H1 (cell line): ENCODE measurements around the gene PEX14. TPM values are rescaled to one million over a fixed set of nuclear protein-coding genes. Genes with fewer than 3 reads are reported as not detected.

Experiments used
- KDM1A ChIP-seq: fragments of 200-600, 300-600 bp; sonication (generic); IDR thresholded peaks from 2 replicates; pipeline ENCODE4 v1.7.1; 2016; ENCODE audit warnings: mild to moderate bottlenecking, low read length, borderline replicate concordance
- polyA plus RNA-seq, 7 experiments: library from polyadenylated mRNA; depleted of rRNA in 3 of 7; stranded (reverse) in 5 of 7; unstranded in 2 of 7; fragments of >200 nt in 5 of 7; fragments of 200-250 nt in 2 of 7; gene quantifications; 1 replicate in 5 of 7; 2 replicates in 1 of 7; 4 replicates in 1 of 7; pipeline versions ENCODE4 v1.2.1 to v1.2.3, GENCODE V29; 2011 to 2013; ENCODE audit warnings: missing spikeins in 2 of 7, mixed read lengths in 2 of 7
- total RNA-seq: library from RNA; stranded (reverse); fragmentation: NEBNext Ultra II Directional; extraction: Animal tissue kit (Norgen Biotek cat#: 25700); gene quantifications from 2 replicates; pipeline ENCODE4 v1.2.1, GENCODE V29; 2021
- TF ChIP-seq, protein P1 (sequence below): IDR thresholded peaks from 2 replicates; pipeline ENCODE4 v1.6.1; 2011; ENCODE audit warnings: low read length, improper control_type of control experiment

PEX14 gene
- total and polyA plus RNA-seq, 2 of the 8 experiments (the other 6 are each of a cell fraction or from before 2014, with no cell fraction given) = 13.0 to 19.8 TPM

DNA sequence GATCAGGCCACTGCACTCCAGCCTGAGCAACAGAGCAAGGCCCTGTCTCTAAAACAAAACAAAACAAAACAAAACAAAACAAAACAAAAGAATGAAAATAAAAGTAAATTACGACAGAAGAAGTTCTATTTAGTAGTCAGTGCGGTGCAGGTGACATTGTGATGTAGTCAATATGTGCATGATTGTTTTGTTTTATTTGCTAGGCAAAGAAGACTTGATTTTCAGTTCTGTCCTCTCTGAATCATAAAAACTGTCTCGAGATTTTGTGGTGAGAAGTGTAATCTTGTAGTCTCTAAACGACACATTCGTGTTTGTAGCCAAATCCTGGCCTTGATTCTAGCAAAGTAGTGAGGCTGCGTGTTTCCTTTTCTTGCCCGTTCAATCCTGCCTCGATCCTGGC lies 23.5 kb downstream of the PEX14 start (continued):
- TF ChIP-seq, protein P1, sequence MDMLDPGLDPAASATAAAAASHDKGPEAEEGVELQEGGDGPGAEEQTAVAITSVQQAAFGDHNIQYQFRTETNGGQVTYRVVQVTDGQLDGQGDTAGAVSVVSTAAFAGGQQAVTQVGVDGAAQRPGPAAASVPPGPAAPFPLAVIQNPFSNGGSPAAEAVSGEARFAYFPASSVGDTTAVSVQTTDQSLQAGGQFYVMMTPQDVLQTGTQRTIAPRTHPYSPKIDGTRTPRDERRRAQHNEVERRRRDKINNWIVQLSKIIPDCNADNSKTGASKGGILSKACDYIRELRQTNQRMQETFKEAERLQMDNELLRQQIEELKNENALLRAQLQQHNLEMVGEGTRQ = no peak
- TF ChIP-seq KDM1A = no peak
